ENCODE measurements around the gene ATP11A.
"Not testable (repeated sequence)": the region's sequence is repeated elsewhere in the genome, so short reads cannot be mapped to it uniquely, and the experiment has no call there.

The ATP11A gene

GRCh38 chr13:112671359-112671758, 18.5 kb upstream of the ATP11A start:
- no peak for DNase-seq

- DNase-seq = no peak
Observed at GRCh38 chr13:112672651-112673284, 17.1 kb upstream of the ATP11A start.

GRCh38 chr13:112674412-112675365, 15.1 kb upstream of the ATP11A start:
- DNase-seq = peak; percentile 31

- DNase-seq = no peak
Observed at GRCh38 chr13:112675366-112675756, 14.5 kb upstream of the ATP11A start.

- DNase-seq = not testable (repeated sequence)
Observed at GRCh38 chr13:112677421-112677962, 12.3 kb upstream of the ATP11A start.

- DNase-seq = no peak
Observed at GRCh38 chr13:112679381-112679780, 10.5 kb upstream of the ATP11A start.

GRCh38 chr13:112679932-112680677, 9.7 kb upstream of the ATP11A start:
- DNase-seq = no peak

- DNase-seq = no peak
Observed at GRCh38 chr13:112680741-112681360, 9.0 kb upstream of the ATP11A start.

- no peak for DNase-seq
Observed at GRCh38 chr13:112683581-112683980, 6.3 kb upstream of the ATP11A start.

- no peak for DNase-seq
Observed at GRCh38 chr13:112684071-112684845, 5.6 kb upstream of the ATP11A start.

GRCh38 chr13:112685189-112685805, 4.5 kb upstream of the ATP11A start:
- DNase-seq = not testable (repeated sequence)

GRCh38 chr13:112685896-112686295, 3.9 kb upstream of the ATP11A start:
- DNase-seq = no peak

- no peak for DNase-seq
Observed at GRCh38 chr13:112686364-112686763, 3.5 kb upstream of the ATP11A start.

GRCh38 chr13:112686987-112687386, 2.9 kb upstream of the ATP11A start:
- no peak for DNase-seq

- DNase-seq = no peak
Observed at GRCh38 chr13:112687836-112688559, 1.8 kb upstream of the ATP11A start.

- DNase-seq = peak; percentile 86
Observed at GRCh38 chr13:112688560-112689302, 1.1 kb upstream of the ATP11A start.

- peak; percentile 32 for DNase-seq
Observed at GRCh38 chr13:112690283-112690929, 568 bp downstream of the ATP11A start.

- no peak for DNase-seq
Observed at GRCh38 chr13:112692104-112692503, 2.3 kb downstream of the ATP11A start.

GRCh38 chr13:112692586-112692985, 2.7 kb downstream of the ATP11A start:
- DNase-seq = no peak

Measured in activated CD4-positive, alpha-beta T cell treated with anti-CD3 and anti-CD28 coated beads, Interleukin-10, Interleukin-2, amounts not matched to agents 100 ng/mL and 50 ng/mL, durations not matched to agents 16 hours and 8 hours (primary cell).